Panc1 (cell line): Measurements from ENCODE around the gene AK2. TPM values are rescaled to one million over a fixed set of nuclear protein-coding genes. Genes with fewer than 3 reads are reported as not detected.
A peak's percentile ranks its signal among the peaks of the same experiment; 100 is the strongest.

Source experiments
- ATAC-seq: fragments of 200-7000 bp; cut with Tn5 transposase; 2 replicates; pipeline ENCODE4 v1.9.1; 2020; ENCODE audit warnings: mild to moderate bottlenecking, moderate library complexity
- BruUV-seq: library from RNA; stranded (reverse); fragments of 400-500 nt; replicated peaks from 2 replicates; lab custom pipeline; 2021; lab: Mats Ljungman, UMichigan
- CTCF ChIA-PET: fragments of 300-600 bp; sonication (Branson Sonifier 250); formaldehyde crosslinking; loops from one replicate; lab custom pipeline; 2022; ENCODE audit warnings: antibody characterized with exemption; lab: Charles Lee
- POLR2A ChIA-PET: fragments of 300-600 bp; sonication (Branson Sonifier 250); formaldehyde crosslinking; loops from one replicate; lab custom pipeline; 2022; ENCODE audit warnings: antibody characterized with exemption; lab: Charles Lee
- DNase-seq: peaks from one replicate; pipeline ENCODE4 v3.0.0-alpha.2; 2010; ENCODE audit warnings: low read depth, low spot score
- H3K27ac ChIP-seq: 2 replicates; pipeline ENCODE4 v1.5.1; 2011; ENCODE audit warnings: mild to moderate bottlenecking, low read length, inconsistent platforms
- H3K27me3 ChIP-seq: fragments of 200-500 bp; sonication (Bioruptor generic); 2 replicates; pipeline ENCODE4 v1.6.0; 2014; ENCODE audit warnings: low read length, inconsistent platforms; ENCODE audit not compliant: control insufficient read depth, insufficient read depth
- H3K36me3 ChIP-seq: fragments of 200-500 bp; sonication (Bioruptor generic); 2 replicates; pipeline ENCODE4 v1.5.1; 2014; ENCODE audit warnings: inconsistent platforms, mild to moderate bottlenecking, low read length, moderate library complexity; ENCODE audit not compliant: control insufficient read depth, insufficient read depth
- H3K4me1 ChIP-seq: 2 replicates; pipeline ENCODE4 v1.5.1; 2011; ENCODE audit warnings: inconsistent platforms, mild to moderate bottlenecking, low read length, moderate library complexity; ENCODE audit not compliant: control insufficient read depth, insufficient read depth
- H3K4me3 ChIP-seq, 2 experiments: 2 replicates each; pipeline ENCODE4 v1.5.1; 2011 to 2012; ENCODE audit warnings: low read depth in 2 of 2, low read length in 2 of 2, mild to moderate bottlenecking in 2 of 2, inconsistent platforms in 1 of 2, moderate library complexity in 1 of 2
- H3K9me3 ChIP-seq: fragments of 200-500 bp; sonication (Bioruptor generic); 2 replicates; pipeline ENCODE4 v1.5.1; 2014; ENCODE audit warnings: low read depth, mild to moderate bottlenecking, inconsistent platforms, low read length, moderate library complexity; ENCODE audit not compliant: control insufficient read depth, insufficient read depth
- CTCF ChIP-seq: fragments of 450-650 bp; IDR thresholded peaks from 2 replicates; pipeline ENCODE4 v1.5.1; 2017; ENCODE audit warnings: mild to moderate bottlenecking
- POLR2AphosphoS5 ChIP-seq: IDR thresholded peaks from 2 replicates; pipeline ENCODE4 v1.6.1; 2012; ENCODE audit warnings: mild to moderate bottlenecking, low read depth, low read length, moderate library complexity
- REST ChIP-seq, 2 experiments: IDR thresholded peaks; 2 replicates each; pipeline ENCODE4 v1.6.1; 2011 to 2012; ENCODE audit warnings: low read depth in 2 of 2, control low read depth in 1 of 2, low read length in 1 of 2, mild to moderate bottlenecking in 1 of 2, moderate library complexity in 1 of 2; ENCODE audit not compliant: insufficient read depth in 1 of 2
- SIN3A ChIP-seq: IDR thresholded peaks from 2 replicates; pipeline ENCODE4 v1.6.1; 2012; ENCODE audit warnings: low read depth, mild to moderate bottlenecking, low read length, moderate library complexity, borderline replicate concordance; ENCODE audit not compliant: insufficient read depth
- TCF7L2 ChIP-seq: IDR thresholded peaks from 2 replicates; pipeline ENCODE4 v1.6.1; 2011; ENCODE audit warnings: mild to moderate bottlenecking, low read depth, low read length, inconsistent platforms
- in situ Hi-C: cut with HindIII; loops from 2 replicates; pipeline ENCODE4 v1.10.0; 2016; ENCODE audit warnings: low sequenced_read_pairs, low pct_unique_long_range_greater_than_20kb
- intact Hi-C: fragments of 100-400 bp; cut with micrococcal nuclease; formaldehyde crosslinking; loops from one replicate; pipeline ENCODE4 v1.10.0; 2022; ENCODE audit not compliant: unreplicated experiment
- total RNA-seq: library from RNA; stranded (reverse); gene quantifications from one replicate; pipeline ENCODE4 v1.2.1, GENCODE V29; 2021; ENCODE audit not compliant: unreplicated experiment

AK2 gene
- total RNA-seq, 1 experiment from 2014 or later: 213 TPM

- intact Hi-C loops (no loop called here), in situ Hi-C loops (no loop called here)
- Histone ChIP-seq H3K27me3 (no peaks in the 10 kb centered on the region), H3K9me3 (no peaks in the 10 kb centered on the region), H3K36me3 (no peaks in the 10 kb centered on the region), H3K4me3 (peak overlapping the region; percentile 65 to 76), H3K4me1 (peaks cover 16% of the 10 kb centered on the region; the same call in 1 of the 2 replicates), H3K27ac (peak overlapping the region; percentile 92)
- no TSS peak for BruUV-seq
- TF ChIP-seq CTCF (no peak), POLR2AphosphoS5 (no peak), REST (IDR thresholded peaks at IDR 0.05; ENCODE audit: insufficient read depth in 1 of 2, low read depth in 2 of 2, low read length in 1 of 2) (no peak), SIN3A (no peak), TCF7L2 (no peak)
- ATAC-seq (no peak), DNase-seq (no peak)
- POLR2A ChIA-PET: interaction anchor here (0.6 kb wide), 1 partner anchor 13 kb away, joined by 11 read pairs; no protein-coding TSS in a partner anchor
- CTCF ChIA-PET: no interaction called here
These were observed 71.4 kb downstream of the AK2 start for GRCh38 chr1:32965251-32965747.

GRCh38 chr1:32964461-32965250 lies 72.0 kb downstream of the AK2 start, which contains the start of gene RNF19B:
Gene RNF19B, minus strand, starts transcription at chr1:32964809. Its CDS starts 124 bp downstream, at chr1:32964685.
- no TSS peak for BruUV-seq
- H3K27ac ChIP-seq: peak within 1 kb of the TSS; percentile 92
- intact Hi-C loops: no loop called here
- ATAC-seq (peak; percentile 96), DNase-seq (peak; percentile 82)
- H3K4me1 ChIP-seq: peaks cover 16% of the 10 kb centered on the region; the same call in 1 of the 2 replicates
- TF ChIP-seq SIN3A: peak; percentile 82; the same call in 1 of the 2 replicates
- TF ChIP-seq CTCF: no peak
- TF ChIP-seq POLR2AphosphoS5: peak; percentile 98
- no peaks in the 10 kb centered on the region for H3K27me3 ChIP-seq
- no peaks in the 10 kb centered on the region for H3K9me3 ChIP-seq
- H3K4me3 ChIP-seq: peak within 1 kb of the TSS; percentile 76 to 82
- H3K36me3 ChIP-seq: no peaks in the 10 kb centered on the region
- in situ Hi-C loops: no loop called here
- ChIA-PET POLR2A (interaction anchor here (0.5 to 0.6 kb wide), 4 partner anchors 12 to 26 kb away, joined by 3 to 11 read pairs (median 6); no protein-coding TSS in a partner anchor), CTCF (interaction anchor here (0.6 kb wide), 1 partner anchor 444 kb away, joined by 3 read pairs; no protein-coding TSS in a partner anchor)
